HEK293 (cell line): ENCODE data around the gene LRCH1.

ENCODE experiments used
- CTCF ChIA-PET: fragments of 350-600 bp; formaldehyde crosslinking; extraction: SDS; loops from one replicate; lab custom pipeline; 2021; ENCODE audit warnings: antibody characterized with exemption; lab: Yijun Ruan, JAX
- POLR2A ChIA-PET: fragments of 300-600 bp; formaldehyde crosslinking; extraction: SDS; loops from one replicate; lab custom pipeline; 2020; ENCODE audit warnings: antibody characterized with exemption, inconsistent platforms; lab: Yijun Ruan, JAX
- H3K27ac ChIP-seq: fragments of 200-500 bp; sonication (Bioruptor generic); 2 replicates; pipeline ENCODE4 v1.5.1; 2014; ENCODE audit warnings: low read depth, low read length, control low read depth, inconsistent platforms; ENCODE audit errors: extremely low read depth
- H3K36me3 ChIP-seq, 2 experiments: fragments of 200-500 bp in 1 of 2; sonication (Bioruptor generic) in 1 of 2; 1 replicate in 1 of 2; 2 replicates in 1 of 2; pipeline ENCODE4 v1.5.1; 2014 to 2017; ENCODE audit warnings: inconsistent platforms in 2 of 2, low read length in 2 of 2; ENCODE audit not compliant: control insufficient read depth in 2 of 2, insufficient read depth in 1 of 2
- H3K4me1 ChIP-seq: fragments of 200-500 bp; sonication (Bioruptor generic); 2 replicates; pipeline ENCODE4 v1.5.1; 2014; ENCODE audit warnings: mild to moderate bottlenecking, low read length, inconsistent platforms; ENCODE audit not compliant: control insufficient read depth, insufficient read depth
- H3K4me3 ChIP-seq: 2 replicates; pipeline ENCODE4 v1.5.1; 2011; ENCODE audit warnings: low read depth, mild to moderate bottlenecking, control low read depth, low read length, moderate library complexity
- H3K9me3 ChIP-seq: fragments of 200-500 bp; sonication (Bioruptor generic); 2 replicates; pipeline ENCODE4 v1.5.1; 2014; ENCODE audit warnings: low read depth, low read length, inconsistent platforms; ENCODE audit not compliant: control insufficient read depth, insufficient read depth
- KLF8 ChIP-seq: fragments of 450-650 bp; formaldehyde crosslinking; IDR thresholded peaks from 2 replicates; pipeline ENCODE4 v1.5.1; 2016; ENCODE audit warnings: missing biosample characterization, missing genetic modification characterization
- SP2 ChIP-seq: fragments of 450-650 bp; formaldehyde crosslinking; IDR thresholded peaks from 2 replicates; pipeline ENCODE4 v1.5.1; 2016; ENCODE audit warnings: missing biosample characterization, missing genetic modification characterization
- WT1 ChIP-seq: fragments of 450-650 bp; formaldehyde crosslinking; IDR thresholded peaks from 2 replicates; pipeline ENCODE4 v1.5.1; 2016; ENCODE audit warnings: missing biosample characterization, missing genetic modification characterization
- YY1 ChIP-seq: fragments of 450-650 bp; formaldehyde crosslinking; IDR thresholded peaks from 2 replicates; pipeline ENCODE4 v1.5.1; 2018; ENCODE audit warnings: missing biosample characterization, missing genetic modification characterization
- ZFP41 ChIP-seq: fragments of 450-650 bp; formaldehyde crosslinking; IDR thresholded peaks from 2 replicates; pipeline ENCODE4 v1.5.1; 2016; ENCODE audit warnings: missing biosample characterization, missing genetic modification characterization, borderline replicate concordance
- ZIC2 ChIP-seq: fragments of 450-650 bp; formaldehyde crosslinking; IDR thresholded peaks from 2 replicates; pipeline ENCODE4 v1.5.1; 2016; ENCODE audit warnings: missing biosample characterization, missing genetic modification characterization
- ZNF10 ChIP-seq: fragments of 450-650 bp; formaldehyde crosslinking; IDR thresholded peaks from 2 replicates; pipeline ENCODE4 v1.5.1; 2017; ENCODE audit warnings: missing biosample characterization, missing genetic modification characterization
- ZNF132 ChIP-seq: fragments of 450-650 bp; formaldehyde crosslinking; IDR thresholded peaks from 2 replicates; pipeline ENCODE4 v1.5.1; 2017; ENCODE audit warnings: missing biosample characterization, missing genetic modification characterization, borderline replicate concordance
- ZNF169 ChIP-seq: fragments of 450-650 bp; formaldehyde crosslinking; IDR thresholded peaks from 2 replicates; pipeline ENCODE4 v1.5.1; 2016; ENCODE audit warnings: missing biosample characterization, missing genetic modification characterization
- ZNF174 ChIP-seq: fragments of 450-650 bp; formaldehyde crosslinking; IDR thresholded peaks from 2 replicates; pipeline ENCODE4 v1.5.0; 2017; ENCODE audit warnings: missing biosample characterization, mild to moderate bottlenecking, missing genetic modification characterization
- ZNF211 ChIP-seq: fragments of 450-650 bp; formaldehyde crosslinking; IDR thresholded peaks from 2 replicates; pipeline ENCODE4 v1.5.1; 2016; ENCODE audit warnings: low read depth, missing biosample characterization, missing genetic modification characterization
- ZNF214 ChIP-seq: fragments of 450-650 bp; formaldehyde crosslinking; IDR thresholded peaks from 2 replicates; pipeline ENCODE4 v1.5.1; 2017; ENCODE audit warnings: missing biosample characterization, mild to moderate bottlenecking, missing genetic modification characterization, borderline replicate concordance
- ZNF239 ChIP-seq: fragments of 450-650 bp; formaldehyde crosslinking; IDR thresholded peaks from 2 replicates; pipeline ENCODE4 v1.5.1; 2016; ENCODE audit warnings: missing biosample characterization, missing genetic modification characterization
- ZNF324 ChIP-seq: fragments of 450-650 bp; formaldehyde crosslinking; IDR thresholded peaks from 2 replicates; pipeline ENCODE4 v1.5.1; 2016; ENCODE audit warnings: missing biosample characterization, missing genetic modification characterization
- ZNF354C ChIP-seq: fragments of 450-650 bp; formaldehyde crosslinking; IDR thresholded peaks from 2 replicates; pipeline ENCODE4 v1.5.1; 2016; ENCODE audit warnings: missing biosample characterization, missing genetic modification characterization, low read depth, borderline replicate concordance
- ZNF510 ChIP-seq: fragments of 450-650 bp; formaldehyde crosslinking; IDR thresholded peaks from 2 replicates; pipeline ENCODE4 v1.5.1; 2018; ENCODE audit warnings: mild to moderate bottlenecking, missing genetic modification characterization, missing biosample characterization; ENCODE audit not compliant: insufficient replicate concordance
- ZNF514 ChIP-seq: fragments of 450-650 bp; formaldehyde crosslinking; IDR thresholded peaks from 2 replicates; pipeline ENCODE4 v1.5.1; 2016; ENCODE audit warnings: missing biosample characterization, missing genetic modification characterization
- ZNF558 ChIP-seq: fragments of 450-650 bp; formaldehyde crosslinking; IDR thresholded peaks from 2 replicates; pipeline ENCODE4 v1.5.1; 2016; ENCODE audit warnings: missing biosample characterization, missing genetic modification characterization
- ZNF596 ChIP-seq: fragments of 450-650 bp; IDR thresholded peaks from 2 replicates; pipeline ENCODE4 v1.5.0; 2018; ENCODE audit warnings: missing biosample characterization, mild to moderate bottlenecking, missing genetic modification characterization, moderate library complexity
- ZNF600 ChIP-seq: fragments of 450-650 bp; formaldehyde crosslinking; IDR thresholded peaks from 2 replicates; pipeline ENCODE4 v1.5.1; 2016; ENCODE audit warnings: missing biosample characterization, missing genetic modification characterization
- ZNF707 ChIP-seq: fragments of 450-650 bp; formaldehyde crosslinking; IDR thresholded peaks from 2 replicates; pipeline ENCODE4 v1.5.1; 2016; ENCODE audit warnings: missing biosample characterization, missing genetic modification characterization
- ZSCAN23 ChIP-seq: fragments of 450-650 bp; formaldehyde crosslinking; IDR thresholded peaks from 2 replicates; pipeline ENCODE4 v1.5.1; 2016; ENCODE audit warnings: missing biosample characterization, missing genetic modification characterization
- TF ChIP-seq, protein P1 (sequence below): fragments of 450-650 bp; formaldehyde crosslinking; IDR thresholded peaks from 2 replicates; pipeline ENCODE4 v1.5.1; 2016; ENCODE audit warnings: missing biosample characterization, missing genetic modification characterization
- TF ChIP-seq, protein P2 (sequence below): IDR thresholded peaks from 2 replicates; pipeline ENCODE4 v1.6.1; 2011; ENCODE audit warnings: mild to moderate bottlenecking, low read depth, low read length, borderline replicate concordance
- TF ChIP-seq, protein P3 (sequence below): fragments of 450-650 bp; formaldehyde crosslinking; IDR thresholded peaks from 2 replicates; pipeline ENCODE4 v1.5.1; 2016; ENCODE audit warnings: missing biosample characterization, missing genetic modification characterization

LRCH1 gene

DNA sequence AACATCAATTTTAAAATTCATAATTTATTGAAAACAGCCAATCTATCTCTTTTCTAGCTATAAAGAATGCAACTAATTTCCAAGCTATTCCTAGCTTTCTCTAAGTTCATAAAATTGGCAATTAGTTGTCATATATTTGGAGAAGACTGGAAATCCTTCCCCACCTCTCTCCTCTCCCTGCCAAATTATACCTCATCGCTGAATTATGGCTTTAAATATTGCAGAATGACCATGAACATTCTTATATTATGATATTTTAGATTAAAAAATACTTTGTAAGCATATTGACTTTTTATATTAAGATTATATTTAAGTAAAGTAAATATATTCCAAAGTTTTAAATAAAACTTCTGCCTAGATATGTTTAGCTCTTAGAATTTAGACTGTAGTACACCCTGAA, 185.8 kb downstream of the LRCH1 start (continued):
- no peak for TF ChIP-seq ZSCAN23
- no peak for TF ChIP-seq ZNF324 (tag by site-specific recombination)
- TF ChIP-seq WT1, result no peak
- no peak for TF ChIP-seq ZNF174
- no peak for TF ChIP-seq YY1 (tag by site-specific recombination)
- no peak for TF ChIP-seq ZNF600
- TF ChIP-seq ZNF214 (tag by site-specific recombination), result no peak
- TF ChIP-seq ZNF510, result no peak
- TF ChIP-seq ZNF211, result no peak
- TF ChIP-seq, protein P1, sequence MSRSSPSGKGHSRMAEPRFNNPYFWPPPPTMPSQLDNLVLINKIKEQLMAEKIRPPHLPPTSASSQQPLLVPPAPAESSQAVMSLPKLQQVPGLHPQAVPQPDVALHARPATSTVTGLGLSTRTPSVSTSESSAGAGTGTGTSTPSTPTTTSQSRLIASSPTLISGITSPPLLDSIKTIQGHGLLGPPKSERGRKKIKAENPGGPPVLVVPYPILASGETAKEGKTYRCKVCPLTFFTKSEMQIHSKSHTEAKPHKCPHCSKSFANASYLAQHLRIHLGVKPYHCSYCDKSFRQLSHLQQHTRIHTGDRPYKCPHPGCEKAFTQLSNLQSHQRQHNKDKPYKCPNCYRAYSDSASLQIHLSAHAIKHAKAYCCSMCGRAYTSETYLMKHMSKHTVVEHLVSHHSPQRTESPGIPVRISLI (tag by site-specific recombination), result no peak

DNA sequence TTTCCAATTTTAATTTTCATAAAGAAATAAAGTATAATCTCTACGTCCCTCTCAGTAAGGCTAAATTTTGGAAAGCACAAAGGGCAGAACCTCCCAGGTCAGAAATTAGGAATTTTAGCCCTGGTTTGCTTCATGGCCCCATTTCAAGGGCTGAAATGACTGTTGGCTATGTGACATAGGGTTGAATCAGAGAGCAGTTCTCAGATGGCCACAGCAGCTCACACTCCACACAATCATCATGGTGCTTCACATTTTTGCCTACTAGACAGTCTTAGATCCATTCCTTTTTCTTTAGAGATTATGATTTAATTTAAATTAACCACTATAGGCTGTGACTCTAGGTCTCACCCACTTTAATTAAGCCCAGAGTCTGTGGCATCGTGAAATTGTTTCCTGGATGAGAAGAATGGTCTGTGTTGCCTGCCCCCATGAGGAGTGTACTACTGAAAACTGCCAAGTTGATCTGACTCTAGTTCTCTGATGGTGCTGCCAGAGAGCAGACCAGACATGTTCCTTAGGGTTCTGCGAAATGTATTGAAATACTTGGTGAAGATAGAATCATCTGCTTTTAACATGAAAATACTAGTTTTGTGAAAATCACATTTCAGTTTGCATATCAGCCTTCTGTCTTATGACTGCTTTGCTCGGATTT, 186.6 kb downstream of the LRCH1 start:
- POLR2A ChIA-PET, result no interaction called here
- TF ChIP-seq ZNF514 (tag by site-specific recombination), result no peak
- TF ChIP-seq ZFP41 (tag by site-specific recombination), result no peak
- H3K36me3 ChIP-seq, result peaks cover 0 to 19% of the 10 kb centered on the region in 2 experiments; a peak in 1 of 3 replicates
- no peaks in the 10 kb centered on the region for H3K4me1 ChIP-seq
- H3K27ac ChIP-seq, result no peak overlapping the region
- H3K4me3 ChIP-seq, result no peak overlapping the region
- H3K9me3 ChIP-seq, result no peaks in the 10 kb centered on the region
- CTCF ChIA-PET, result no interaction called here

DNA sequence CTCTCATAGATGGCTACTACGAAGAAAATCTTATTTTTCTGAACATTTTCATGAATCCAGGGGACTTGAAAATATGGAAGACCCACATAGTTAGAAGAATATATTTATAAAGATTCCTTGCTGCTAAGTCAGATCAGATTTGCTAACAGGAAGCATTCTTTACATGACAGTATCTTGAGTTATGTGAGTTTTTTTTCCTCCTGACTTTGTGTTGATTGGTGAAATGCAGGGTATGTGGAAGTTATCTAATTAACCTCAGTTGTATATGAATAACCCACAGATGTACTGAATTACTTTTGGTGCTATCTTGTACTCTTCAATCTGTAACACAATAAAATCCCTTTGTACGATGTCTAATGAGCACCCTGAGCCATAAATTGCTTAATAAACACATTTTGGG, 190.2 kb downstream of the LRCH1 start:
- POLR2A ChIA-PET, result no interaction called here
- no peak overlapping the region for H3K27ac ChIP-seq
- CTCF ChIA-PET, result no interaction called here
- TF ChIP-seq ZNF596 (tag by site-specific recombination), result no peak
- no peak for TF ChIP-seq ZNF514 (tag by site-specific recombination)
- TF ChIP-seq, protein P2, sequence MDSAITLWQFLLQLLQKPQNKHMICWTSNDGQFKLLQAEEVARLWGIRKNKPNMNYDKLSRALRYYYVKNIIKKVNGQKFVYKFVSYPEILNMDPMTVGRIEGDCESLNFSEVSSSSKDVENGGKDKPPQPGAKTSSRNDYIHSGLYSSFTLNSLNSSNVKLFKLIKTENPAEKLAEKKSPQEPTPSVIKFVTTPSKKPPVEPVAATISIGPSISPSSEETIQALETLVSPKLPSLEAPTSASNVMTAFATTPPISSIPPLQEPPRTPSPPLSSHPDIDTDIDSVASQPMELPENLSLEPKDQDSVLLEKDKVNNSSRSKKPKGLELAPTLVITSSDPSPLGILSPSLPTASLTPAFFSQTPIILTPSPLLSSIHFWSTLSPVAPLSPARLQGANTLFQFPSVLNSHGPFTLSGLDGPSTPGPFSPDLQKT, result no peak
- TF ChIP-seq ZNF132 (tag by site-specific recombination), result no peak
- no peak for TF ChIP-seq ZIC2 (tag by site-specific recombination)
- no peak for TF ChIP-seq ZNF10
- no peak for TF ChIP-seq ZNF239 (tag by site-specific recombination)
- TF ChIP-seq KLF8 (tag by site-specific recombination), result no peak
- TF ChIP-seq ZNF169 (tag by site-specific recombination), result no peak
- TF ChIP-seq, protein P3, sequence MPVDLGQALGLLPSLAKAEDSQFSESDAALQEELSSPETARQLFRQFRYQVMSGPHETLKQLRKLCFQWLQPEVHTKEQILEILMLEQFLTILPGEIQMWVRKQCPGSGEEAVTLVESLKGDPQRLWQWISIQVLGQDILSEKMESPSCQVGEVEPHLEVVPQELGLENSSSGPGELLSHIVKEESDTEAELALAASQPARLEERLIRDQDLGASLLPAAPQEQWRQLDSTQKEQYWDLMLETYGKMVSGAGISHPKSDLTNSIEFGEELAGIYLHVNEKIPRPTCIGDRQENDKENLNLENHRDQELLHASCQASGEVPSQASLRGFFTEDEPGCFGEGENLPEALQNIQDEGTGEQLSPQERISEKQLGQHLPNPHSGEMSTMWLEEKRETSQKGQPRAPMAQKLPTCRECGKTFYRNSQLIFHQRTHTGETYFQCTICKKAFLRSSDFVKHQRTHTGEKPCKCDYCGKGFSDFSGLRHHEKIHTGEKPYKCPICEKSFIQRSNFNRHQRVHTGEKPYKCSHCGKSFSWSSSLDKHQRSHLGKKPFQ, result no peak
- TF ChIP-seq ZNF558, result no peak
- TF ChIP-seq ZNF707 (tag by site-specific recombination), result no peak
- TF ChIP-seq SP2 (tag by site-specific recombination), result no peak
- TF ChIP-seq ZNF354C (tag by site-specific recombination), result no peak
- TF ChIP-seq, all 188 proteins: peak for 0
- Histone ChIP-seq H3K36me3 (peaks cover 0 to 24% of the 10 kb centered on the region in 2 experiments; a peak in 2 of 3 replicates), H3K9me3 (no peaks in the 10 kb centered on the region), H3K4me1 (no peaks in the 10 kb centered on the region), H3K4me3 (no peak overlapping the region)
